ENCODE measurements around the gene GOT1. TPM values are rescaled to one million over a fixed set of nuclear protein-coding genes. Genes with fewer than 3 reads are reported as not detected.

GOT1 gene
- total and polyA plus RNA-seq, 2 experiments from 2014 or later = 36.8 to 37.7 TPM

- Histone ChIP-seq H3K9me2 (ENCODE audit: insufficient read depth) (no peaks in the 10 kb centered on the region), H3K4me3 (no peak overlapping the region), H3K36me3 (ENCODE audit: insufficient read depth) (no peaks in the 10 kb centered on the region), H3K79me2 (replicated peaks; ENCODE audit: insufficient read depth) (no peaks in the 10 kb centered on the region), H3K4me1 (ENCODE audit: insufficient read depth) (no peaks in the 10 kb centered on the region), H2AFZ (no peak overlapping the region), H3K4me2 (no peak overlapping the region), H3K27me3 (ENCODE audit: insufficient read depth) (no peaks in the 10 kb centered on the region), H3F3A (replicated peaks; ENCODE audit: low read depth) (no peaks in the 10 kb centered on the region), H3K27ac (ENCODE audit: low read depth) (no peak overlapping the region), H4K20me1 (replicated peaks; ENCODE audit: insufficient read depth) (no peaks in the 10 kb centered on the region; the same call in 1 of the 2 replicates)
- Mint-ChIP-seq H3K27ac (no peak overlapping the region), H3K9me3 (no peaks in the 10 kb centered on the region), H3K4me1 (peaks cover 6% of the 10 kb centered on the region; the same call in 2 of the 3 replicates), H3K4me3 (no peak overlapping the region), H3K27me3 (ENCODE audit: insufficient read depth, low read depth, poor library complexity) (peaks cover 2% of the 10 kb centered on the region), H3K36me3 (ENCODE audit: low read depth) (no peaks in the 10 kb centered on the region)
- peak; percentile 34; the same call in 1 of the 3 replicates for ATAC-seq
- peak; percentile 32 for DNase-seq (ENCODE audit: low spot score)
- TF ChIP-seq ZNF114 (CRISPR knock-in tag; IDR thresholded peaks at IDR 0.05) (no peak), NANOG (IDR thresholded peaks at IDR 0.05; ENCODE audit: borderline replicate concordance) (no peak)
- TF ChIP-seq, protein P1, sequence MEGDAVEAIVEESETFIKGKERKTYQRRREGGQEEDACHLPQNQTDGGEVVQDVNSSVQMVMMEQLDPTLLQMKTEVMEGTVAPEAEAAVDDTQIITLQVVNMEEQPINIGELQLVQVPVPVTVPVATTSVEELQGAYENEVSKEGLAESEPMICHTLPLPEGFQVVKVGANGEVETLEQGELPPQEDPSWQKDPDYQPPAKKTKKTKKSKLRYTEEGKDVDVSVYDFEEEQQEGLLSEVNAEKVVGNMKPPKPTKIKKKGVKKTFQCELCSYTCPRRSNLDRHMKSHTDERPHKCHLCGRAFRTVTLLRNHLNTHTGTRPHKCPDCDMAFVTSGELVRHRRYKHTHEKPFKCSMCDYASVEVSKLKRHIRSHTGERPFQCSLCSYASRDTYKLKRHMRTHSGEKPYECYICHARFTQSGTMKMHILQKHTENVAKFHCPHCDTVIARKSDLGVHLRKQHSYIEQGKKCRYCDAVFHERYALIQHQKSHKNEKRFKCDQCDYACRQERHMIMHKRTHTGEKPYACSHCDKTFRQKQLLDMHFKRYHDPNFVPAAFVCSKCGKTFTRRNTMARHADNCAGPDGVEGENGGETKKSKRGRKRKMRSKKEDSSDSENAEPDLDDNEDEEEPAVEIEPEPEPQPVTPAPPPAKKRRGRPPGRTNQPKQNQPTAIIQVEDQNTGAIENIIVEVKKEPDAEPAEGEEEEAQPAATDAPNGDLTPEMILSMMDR (conservative IDR thresholded peaks at IDR 0.05; ENCODE audit: low read depth in 2 of 2) = peak; percentile 35 to 43; a peak in 3 of 4 replicates
Measured at GRCh38 chr10:99370993-99371392, 59.4 kb downstream of the GOT1 start.

DNA sequence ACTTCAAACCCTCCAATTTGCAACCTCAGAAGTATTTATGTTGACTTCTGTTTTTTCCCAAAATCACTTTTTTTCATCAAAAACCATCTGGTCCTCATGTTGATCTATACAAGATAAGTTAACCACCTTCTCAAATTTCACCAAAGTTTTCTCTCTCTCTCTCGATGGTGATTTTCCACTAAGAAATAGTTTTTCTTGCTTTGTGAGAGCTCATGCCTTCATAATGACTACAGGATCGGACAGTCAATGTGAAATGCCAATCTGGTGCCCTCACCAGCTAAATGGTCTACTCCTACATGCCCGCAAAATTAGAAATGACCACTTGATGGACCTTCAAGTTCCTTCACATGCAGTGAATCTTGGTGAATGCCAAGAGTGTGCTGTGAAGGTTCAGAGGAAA, 60.9 kb downstream of the GOT1 start:
- no peak overlapping the region for H3K4me3 Mint-ChIP-seq
- Histone ChIP-seq H3K27me3 (ENCODE audit: insufficient read depth) (no peaks in the 10 kb centered on the region), H3K4me2 (no peak overlapping the region), H3K9me2 (ENCODE audit: insufficient read depth) (no peaks in the 10 kb centered on the region), H3K27ac (ENCODE audit: low read depth) (no peak overlapping the region), H3K79me2 (replicated peaks; ENCODE audit: insufficient read depth) (no peaks in the 10 kb centered on the region), H2AFZ (no peak overlapping the region; the same call in 1 of the 2 replicates), H3K36me3 (ENCODE audit: insufficient read depth) (no peaks in the 10 kb centered on the region), H4K20me1 (replicated peaks; ENCODE audit: insufficient read depth) (no peaks in the 10 kb centered on the region; the same call in 1 of the 2 replicates), H3K4me3 (no peak overlapping the region), H3F3A (replicated peaks; ENCODE audit: low read depth) (no peaks in the 10 kb centered on the region), H3K4me1 (ENCODE audit: insufficient read depth) (no peaks in the 10 kb centered on the region)
- peaks cover 6% of the 10 kb centered on the region; the same call in 1 of the 3 replicates for H3K4me1 Mint-ChIP-seq
- H3K27ac Mint-ChIP-seq = no peak overlapping the region
- ATAC-seq (no peak), DNase-seq (ENCODE audit: low spot score) (no peak)
- no peaks in the 10 kb centered on the region for H3K9me3 Mint-ChIP-seq
- TF ChIP-seq ZNF114 (CRISPR knock-in tag; IDR thresholded peaks at IDR 0.05) (no peak), NANOG (IDR thresholded peaks at IDR 0.05; ENCODE audit: borderline replicate concordance) (no peak), EZH2 (IDR thresholded peaks at IDR 0.05; ENCODE audit: low read depth, unreplicated experiment) (no peak), JUNB (IDR thresholded peaks at IDR 0.05; ENCODE audit: unreplicated experiment) (no peak)
- TF ChIP-seq, protein P2, sequence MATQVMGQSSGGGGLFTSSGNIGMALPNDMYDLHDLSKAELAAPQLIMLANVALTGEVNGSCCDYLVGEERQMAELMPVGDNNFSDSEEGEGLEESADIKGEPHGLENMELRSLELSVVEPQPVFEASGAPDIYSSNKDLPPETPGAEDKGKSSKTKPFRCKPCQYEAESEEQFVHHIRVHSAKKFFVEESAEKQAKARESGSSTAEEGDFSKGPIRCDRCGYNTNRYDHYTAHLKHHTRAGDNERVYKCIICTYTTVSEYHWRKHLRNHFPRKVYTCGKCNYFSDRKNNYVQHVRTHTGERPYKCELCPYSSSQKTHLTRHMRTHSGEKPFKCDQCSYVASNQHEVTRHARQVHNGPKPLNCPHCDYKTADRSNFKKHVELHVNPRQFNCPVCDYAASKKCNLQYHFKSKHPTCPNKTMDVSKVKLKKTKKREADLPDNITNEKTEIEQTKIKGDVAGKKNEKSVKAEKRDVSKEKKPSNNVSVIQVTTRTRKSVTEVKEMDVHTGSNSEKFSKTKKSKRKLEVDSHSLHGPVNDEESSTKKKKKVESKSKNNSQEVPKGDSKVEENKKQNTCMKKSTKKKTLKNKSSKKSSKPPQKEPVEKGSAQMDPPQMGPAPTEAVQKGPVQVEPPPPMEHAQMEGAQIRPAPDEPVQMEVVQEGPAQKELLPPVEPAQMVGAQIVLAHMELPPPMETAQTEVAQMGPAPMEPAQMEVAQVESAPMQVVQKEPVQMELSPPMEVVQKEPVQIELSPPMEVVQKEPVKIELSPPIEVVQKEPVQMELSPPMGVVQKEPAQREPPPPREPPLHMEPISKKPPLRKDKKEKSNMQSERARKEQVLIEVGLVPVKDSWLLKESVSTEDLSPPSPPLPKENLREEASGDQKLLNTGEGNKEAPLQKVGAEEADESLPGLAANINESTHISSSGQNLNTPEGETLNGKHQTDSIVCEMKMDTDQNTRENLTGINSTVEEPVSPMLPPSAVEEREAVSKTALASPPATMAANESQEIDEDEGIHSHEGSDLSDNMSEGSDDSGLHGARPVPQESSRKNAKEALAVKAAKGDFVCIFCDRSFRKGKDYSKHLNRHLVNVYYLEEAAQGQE (IDR thresholded peaks at IDR 0.05; ENCODE audit: unreplicated experiment) = no peak
- TF ChIP-seq, protein P3, sequence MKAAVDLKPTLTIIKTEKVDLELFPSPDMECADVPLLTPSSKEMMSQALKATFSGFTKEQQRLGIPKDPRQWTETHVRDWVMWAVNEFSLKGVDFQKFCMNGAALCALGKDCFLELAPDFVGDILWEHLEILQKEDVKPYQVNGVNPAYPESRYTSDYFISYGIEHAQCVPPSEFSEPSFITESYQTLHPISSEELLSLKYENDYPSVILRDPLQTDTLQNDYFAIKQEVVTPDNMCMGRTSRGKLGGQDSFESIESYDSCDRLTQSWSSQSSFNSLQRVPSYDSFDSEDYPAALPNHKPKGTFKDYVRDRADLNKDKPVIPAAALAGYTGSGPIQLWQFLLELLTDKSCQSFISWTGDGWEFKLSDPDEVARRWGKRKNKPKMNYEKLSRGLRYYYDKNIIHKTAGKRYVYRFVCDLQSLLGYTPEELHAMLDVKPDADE (IDR thresholded peaks at IDR 0.05) = no peak
- no peaks in the 10 kb centered on the region for H3K36me3 Mint-ChIP-seq (ENCODE audit: low read depth)
- peaks cover 1% of the 10 kb centered on the region for H3K27me3 Mint-ChIP-seq (ENCODE audit: insufficient read depth, low read depth, poor library complexity)
